SH-SY5Y (cell line): Measurements from ENCODE around the gene FGF18.

Experiments
- GATA2 ChIP-seq: IDR thresholded peaks from 2 replicates; pipeline ENCODE4 v1.6.1; 2011; ENCODE audit warnings: mild to moderate bottlenecking, low read depth, low read length
- GATA3 ChIP-seq: IDR thresholded peaks from 2 replicates; pipeline ENCODE4 v1.6.1; 2011; ENCODE audit warnings: low read depth, mild to moderate bottlenecking, low read length, moderate library complexity

Gene FGF18

DNA sequence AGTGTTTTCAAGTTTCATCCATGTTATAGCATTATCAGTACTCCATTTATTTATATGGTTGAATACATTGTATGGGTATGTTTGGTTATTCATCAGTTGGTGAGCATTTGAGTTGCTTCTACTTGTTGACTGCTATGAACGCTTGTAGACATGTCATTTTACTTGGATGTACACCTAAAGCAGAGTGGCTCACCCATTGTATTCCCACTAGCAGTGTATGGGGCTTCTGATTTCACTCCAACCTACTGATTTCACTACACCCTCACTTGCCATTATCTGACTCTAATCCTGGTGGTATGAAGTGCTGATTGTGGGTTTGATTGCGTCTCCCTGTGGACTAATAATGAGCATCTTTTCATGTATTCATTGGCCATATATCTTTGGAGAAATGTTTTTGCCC is 22.3 kb upstream of the FGF18 start:
- TF ChIP-seq GATA2, result no peak
- TF ChIP-seq GATA3, result no peak

DNA sequence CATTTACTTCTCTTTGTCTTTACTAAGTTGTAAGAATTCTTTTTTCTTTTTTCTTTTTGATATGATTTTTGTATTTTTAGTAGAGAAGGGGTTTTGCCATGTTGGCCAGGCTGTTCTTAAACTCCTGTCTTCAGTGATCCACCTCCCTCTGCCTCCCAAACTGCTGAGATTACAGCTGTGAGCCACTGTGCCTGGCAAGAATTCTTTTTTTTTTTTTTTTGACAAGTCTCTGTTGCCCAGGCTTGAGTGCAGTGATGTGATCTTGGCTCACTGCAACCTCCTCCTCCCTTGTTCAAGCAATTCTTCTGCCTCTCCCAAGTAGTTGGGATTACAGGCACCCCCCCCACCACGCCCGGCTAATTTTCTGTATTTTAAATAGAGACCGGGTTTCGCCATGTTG is 21.8 kb upstream of the FGF18 start:
- no peak for TF ChIP-seq GATA3
- no peak for TF ChIP-seq GATA2

GRCh38 chr5:171400169-171400568 is 19.3 kb upstream of the FGF18 start:
- TF ChIP-seq GATA2 (no peak), GATA3 (no peak)

DNA sequence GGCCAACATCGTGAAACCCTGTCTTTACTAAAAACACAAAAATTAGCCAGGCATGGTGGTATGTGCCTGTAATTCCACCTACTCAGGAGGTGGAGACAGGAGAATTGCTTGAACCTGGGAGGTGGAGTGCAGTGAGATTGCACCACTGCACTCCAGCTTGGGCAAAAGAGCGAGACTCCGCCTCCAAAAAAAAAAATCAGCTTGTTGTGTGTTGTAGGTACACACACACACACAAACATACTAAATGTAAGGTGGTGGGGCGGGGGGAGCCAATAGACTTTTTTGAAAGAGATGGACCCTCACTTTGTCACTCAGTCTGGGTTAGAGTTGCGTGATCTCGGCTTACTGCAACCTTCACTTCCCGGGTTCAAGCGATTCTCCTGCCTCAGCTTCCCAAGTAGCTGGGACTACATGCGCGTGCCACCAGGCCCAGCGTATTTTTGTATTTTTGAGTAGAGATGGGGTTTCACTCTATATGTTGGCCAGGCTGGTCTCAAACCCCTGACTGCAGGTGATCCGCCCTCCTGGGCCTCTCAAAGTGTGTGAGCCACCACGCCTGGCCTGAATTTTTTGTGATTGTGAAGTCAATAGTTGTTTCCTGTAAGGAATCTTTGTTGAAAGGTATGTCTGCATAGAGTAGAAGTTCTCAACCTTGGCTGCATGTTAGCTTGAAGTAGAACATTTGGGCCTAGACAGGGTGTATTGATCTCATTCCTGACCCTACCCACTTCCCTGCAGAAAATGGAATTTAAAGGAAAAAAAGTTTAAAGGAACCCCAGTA is 18.1 kb upstream of the FGF18 start:
- TF ChIP-seq GATA2, result no peak
- TF ChIP-seq GATA3, result no peak

- no peak for TF ChIP-seq GATA3
- TF ChIP-seq GATA2, result no peak
These were observed 13.8 kb upstream of the FGF18 start for GRCh38 chr5:171405615-171406014.

DNA sequence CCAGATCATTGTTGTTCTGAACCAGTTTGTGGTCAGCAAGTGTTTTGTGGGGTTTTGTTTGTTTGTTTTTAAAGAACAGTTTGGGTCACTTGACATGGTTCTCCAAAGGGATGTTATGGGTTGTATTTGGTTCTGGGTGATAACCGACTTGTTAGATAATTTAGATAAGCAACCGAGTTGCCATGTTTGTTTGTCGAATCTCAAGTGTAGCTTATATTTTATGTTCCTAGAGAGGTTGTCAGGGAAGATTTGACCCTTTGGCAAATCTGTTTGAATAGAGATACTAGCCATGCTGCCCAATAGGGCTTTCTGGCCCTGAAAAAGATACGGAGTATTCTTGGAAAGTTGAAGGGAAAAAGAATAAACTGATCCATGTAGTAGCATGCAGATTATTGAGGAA is 12.2 kb upstream of the FGF18 start:
- TF ChIP-seq GATA3, result no peak
- no peak for TF ChIP-seq GATA2

DNA sequence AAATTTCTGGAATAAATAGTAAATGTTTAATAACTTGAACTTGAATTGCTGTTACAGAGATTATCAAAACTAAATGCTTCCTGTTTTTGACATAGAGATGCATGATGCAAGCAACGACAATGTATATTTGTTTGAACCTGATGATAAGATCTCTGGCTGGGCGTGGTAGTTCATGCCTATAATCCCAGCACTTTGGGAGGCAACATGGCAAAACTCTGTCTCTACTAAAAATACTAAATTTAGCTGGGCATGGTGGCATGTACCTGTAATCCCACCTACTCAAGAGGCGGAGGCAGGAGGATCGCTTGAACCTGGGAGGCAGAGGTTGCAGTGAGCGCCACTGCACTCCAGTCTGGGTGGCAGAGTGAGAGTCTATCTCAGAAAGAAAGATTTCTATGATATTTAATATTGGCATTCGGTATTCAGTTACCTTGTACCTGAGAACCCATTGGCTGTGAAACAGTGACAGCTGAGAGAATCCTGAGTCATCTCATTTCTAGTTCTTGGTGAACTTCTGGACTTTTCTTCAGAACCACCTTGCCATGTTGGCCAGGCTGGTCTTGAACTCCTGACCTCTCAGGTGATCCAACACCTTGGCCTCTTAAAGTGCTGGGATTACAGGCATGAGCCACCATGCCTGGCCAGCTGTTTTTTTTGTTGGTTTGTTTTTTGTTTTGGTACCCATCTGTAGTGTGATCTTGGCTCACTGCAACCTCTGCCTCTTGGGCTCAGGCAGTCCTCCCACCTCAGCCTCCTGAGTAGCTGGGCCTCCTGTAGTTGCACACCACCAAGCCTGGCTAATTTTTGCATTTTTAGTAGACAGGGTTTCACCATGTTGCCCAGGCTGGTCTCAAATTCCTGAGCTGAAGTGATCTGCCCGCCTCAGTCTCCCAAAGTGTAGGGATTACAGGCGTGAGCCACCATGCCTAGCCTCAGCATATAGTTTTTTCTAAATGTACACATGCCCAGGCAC is 10.0 kb upstream of the FGF18 start:
- TF ChIP-seq GATA2 (no peak), GATA3 (no peak)

- no peak for TF ChIP-seq GATA2
- no peak for TF ChIP-seq GATA3
These were observed 9.3 kb upstream of the FGF18 start for GRCh38 chr5:171410181-171410580.

GRCh38 chr5:171412186-171412585 is 7.3 kb upstream of the FGF18 start:
- no peak for TF ChIP-seq GATA2
- TF ChIP-seq GATA3, result no peak

DNA sequence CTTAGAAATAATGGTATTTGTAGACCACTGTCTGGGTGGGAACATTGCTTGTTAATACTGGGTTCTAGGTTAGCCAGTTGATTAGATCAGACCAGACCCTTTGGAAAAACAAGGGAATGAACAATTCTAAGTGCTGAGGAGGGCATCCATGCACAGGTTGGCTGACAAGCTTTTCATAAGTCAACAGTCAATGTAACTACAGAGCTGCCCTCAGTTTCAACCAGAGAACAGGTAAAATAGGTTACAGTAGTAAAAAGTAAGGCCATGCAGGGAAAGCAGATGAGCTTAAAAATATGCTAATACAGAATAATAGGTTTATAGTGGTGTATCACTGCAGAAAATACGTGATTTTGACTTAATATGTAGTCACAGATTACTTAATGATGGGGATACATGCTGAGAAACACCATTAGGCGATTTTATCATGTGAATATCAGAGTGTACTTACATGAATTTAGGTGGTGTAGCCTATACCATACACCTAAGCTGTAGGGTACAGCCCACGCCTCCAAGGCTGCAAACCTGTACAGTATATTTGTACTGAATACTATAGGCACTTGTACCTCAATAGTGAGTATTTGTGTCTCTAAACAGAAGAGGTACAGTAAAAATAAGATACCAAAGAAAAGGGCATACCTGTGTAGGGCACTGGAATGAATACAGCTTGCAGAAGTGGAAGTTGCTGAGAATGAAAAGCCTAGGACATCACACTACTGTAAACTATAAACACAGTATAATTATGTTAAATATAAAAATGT is 6.1 kb upstream of the FGF18 start:
- no peak for TF ChIP-seq GATA3
- no peak for TF ChIP-seq GATA2

- no peak for TF ChIP-seq GATA3
- no peak for TF ChIP-seq GATA2
These were observed 4.2 kb upstream of the FGF18 start for GRCh38 chr5:171415115-171415730.

GRCh38 chr5:171416160-171417049 is 3.0 kb upstream of the FGF18 start:
- TF ChIP-seq GATA3, result no peak
- TF ChIP-seq GATA2, result no peak
